HepG2 (cell line): ENCODE results near the gene ARHGEF40. TPM values are rescaled to one million over a fixed set of nuclear protein-coding genes. Genes with fewer than 3 reads are reported as not detected.

Source experiments
- GRHL1 ChIP-seq: sonication (generic); formaldehyde crosslinking; conservative IDR thresholded peaks from 2 replicates; pipeline ENCODE4 v1.8.0; 2022; ENCODE audit warnings: missing genetic modification reagents
- HNRNPK ChIP-seq: fragments of 200-400 bp; formaldehyde crosslinking; IDR thresholded peaks from 2 replicates; pipeline ENCODE4 v1.6.1; 2018; ENCODE audit warnings: low read length, low read depth, moderate library complexity, mild to moderate bottlenecking; ENCODE audit not compliant: poor library complexity, severe bottlenecking
- IRF9 ChIP-seq: sonication (generic); formaldehyde crosslinking; IDR thresholded peaks from 2 replicates; pipeline ENCODE4 v1.8.0; 2022; ENCODE audit warnings: missing genetic modification reagents, mild to moderate bottlenecking, borderline replicate concordance
- MYPOP ChIP-seq: sonication (generic); formaldehyde crosslinking; IDR thresholded peaks from 2 replicates; pipeline ENCODE4 v1.8.1; 2023; ENCODE audit warnings: mild to moderate bottlenecking, moderate library complexity, missing genetic modification reagents
- NR2F6 ChIP-seq, 2 experiments: IDR thresholded peaks; 2 replicates each; pipeline ENCODE4 v1.6.1; 2016; ENCODE audit warnings: antibody characterized with exemption in 1 of 2, mild to moderate bottlenecking in 1 of 2
- PCBP1 ChIP-seq: fragments of 200-400 bp; formaldehyde crosslinking; IDR thresholded peaks from 2 replicates; pipeline ENCODE4 v1.6.1; 2017; ENCODE audit warnings: mild to moderate bottlenecking, low read depth, low read length, borderline replicate concordance
- PCBP2 ChIP-seq: fragments of 200-400 bp; formaldehyde crosslinking; optimal IDR thresholded peaks from 2 replicates; pipeline ENCODE3; 2018; ENCODE audit warnings: low read length, low read depth; ENCODE audit not compliant: poor library complexity, severe bottlenecking
- RARG ChIP-seq: sonication (generic); formaldehyde crosslinking; IDR thresholded peaks from 2 replicates; pipeline ENCODE4 v1.4.0; 2020; ENCODE audit warnings: low read depth, mild to moderate bottlenecking, missing genetic modification reagents
- REL ChIP-seq: sonication (generic); formaldehyde crosslinking; conservative IDR thresholded peaks from 2 replicates; pipeline ENCODE4 v1.8.0; 2022; ENCODE audit warnings: mild to moderate bottlenecking, missing genetic modification reagents, moderate library complexity
- RORA ChIP-seq: sonication (generic); formaldehyde crosslinking; IDR thresholded peaks from 2 replicates; pipeline ENCODE4 v1.5.0; 2020; ENCODE audit warnings: mild to moderate bottlenecking, missing genetic modification reagents, moderate library complexity
- SP1 ChIP-seq, 2 experiments: fragments of 450-650 bp in 1 of 2; sonication (generic) in 1 of 2; formaldehyde crosslinking in 1 of 2; IDR thresholded peaks; 2 replicates each; pipeline versions ENCODE4 v1.4.0 to v1.6.1; 2016 to 2020; ENCODE audit warnings: missing genetic modification reagents in 1 of 2
- SP4 ChIP-seq: sonication (generic); formaldehyde crosslinking; IDR thresholded peaks from 2 replicates; pipeline ENCODE4 v1.8.1; 2023; ENCODE audit warnings: mild to moderate bottlenecking, missing genetic modification reagents
- SUZ12 ChIP-seq: fragments of 150-350 bp; IDR thresholded peaks from 2 replicates; pipeline ENCODE4 v1.6.1; 2014; ENCODE audit warnings: low read depth, low read length
- XRCC5 ChIP-seq: fragments of 200-400 bp; formaldehyde crosslinking; optimal IDR thresholded peaks from 2 replicates; pipeline ENCODE3; 2017; ENCODE audit warnings: mild to moderate bottlenecking, low read length
- ZBTB1 ChIP-seq: sonication (generic); formaldehyde crosslinking; IDR thresholded peaks from 2 replicates; pipeline ENCODE4 v1.4.0; 2020; ENCODE audit warnings: missing genetic modification reagents, borderline replicate concordance
- ZEB1 ChIP-seq: IDR thresholded peaks from 2 replicates; pipeline ENCODE4 v1.6.1; 2012; ENCODE audit warnings: mild to moderate bottlenecking, low read depth, inconsistent platforms; ENCODE audit not compliant: insufficient replicate concordance
- ZNF230 ChIP-seq: sonication (generic); formaldehyde crosslinking; IDR thresholded peaks from 2 replicates; pipeline ENCODE4 v1.4.0; 2020; ENCODE audit warnings: mild to moderate bottlenecking, missing genetic modification reagents
- ZNF510 ChIP-seq: sonication (generic); formaldehyde crosslinking; IDR thresholded peaks from 2 replicates; pipeline ENCODE4 v1.4.0; 2020; ENCODE audit warnings: low read depth, mild to moderate bottlenecking, missing genetic modification reagents
- ZNF546 ChIP-seq: sonication (generic); formaldehyde crosslinking; conservative IDR thresholded peaks from 2 replicates; pipeline ENCODE4 v1.8.1; 2023; ENCODE audit warnings: mild to moderate bottlenecking, missing genetic modification reagents
- ZNF652 ChIP-seq: IDR thresholded peaks from 2 replicates; pipeline ENCODE4 v1.6.1; 2016; ENCODE audit warnings: low read depth, borderline replicate concordance
- ZSCAN25 ChIP-seq: sonication (generic); formaldehyde crosslinking; IDR thresholded peaks from 2 replicates; pipeline ENCODE4 v1.8.0; 2022; ENCODE audit warnings: mild to moderate bottlenecking, missing genetic modification reagents
- polyA plus RNA-seq, 8 experiments: library from polyadenylated mRNA; depleted of rRNA in 3 of 8; stranded (reverse) in 7 of 8; unstranded in 1 of 8; fragments of >200 nt; fragmentation: Illumina TruSeq in 4 of 8; extraction: Trizol in 4 of 8; gene quantifications; 2 replicates each; pipeline versions ENCODE4 v1.2.1 to v1.2.3, GENCODE V29; 2011 to 2016; ENCODE audit warnings: low read depth in 4 of 8, missing spikeins in 1 of 8, mixed read lengths in 1 of 8; ENCODE audit not compliant: insufficient read depth in 1 of 8
- total RNA-seq, 5 experiments: library from RNA; depleted of rRNA; stranded (reverse); fragments of >200 nt; fragmentation: Illumina TruSeq; extraction: Trizol; gene quantifications; 2 replicates each; pipeline ENCODE4 v1.2.3, GENCODE V29; 2016; ENCODE audit warnings: low read depth in 1 of 5
- TF ChIP-seq, protein P1 (sequence below): sonication (generic); formaldehyde crosslinking; IDR thresholded peaks from 2 replicates; pipeline ENCODE4 v1.8.0; 2022; ENCODE audit warnings: low read depth, missing genetic modification reagents

ARHGEF40 gene
- total and polyA plus RNA-seq, 2 of the 13 experiments (the other 11 are each of a cell fraction or from before 2014, with no cell fraction given) = 28.1 to 78.1 TPM

GRCh38 chr14:21093769-21094681 lies 23.9 kb downstream of the ARHGEF40 start (continued):
- TF ChIP-seq ZNF230 (CRISPR knock-in tag) = no peak
- no peak for TF ChIP-seq GRHL1 (CRISPR knock-in tag)
- no peak for TF ChIP-seq ZEB1
- TF ChIP-seq ZNF652 = peak; percentile 91
- no peak for TF ChIP-seq ZBTB1 (CRISPR knock-in tag)
- TF ChIP-seq SUZ12 = no peak
- no peak for TF ChIP-seq RORA (CRISPR knock-in tag)
- peak; percentile 0 for TF ChIP-seq HNRNPK
- no peak for TF ChIP-seq SP1 (IDR thresholded peaks at IDR 0.05)
- no peak for TF ChIP-seq SP1 (CRISPR knock-in tag; IDR thresholded peaks at IDR 0.05)
- no peak for TF ChIP-seq ZNF546
- no peak for TF ChIP-seq REL
- TF ChIP-seq SP4 (CRISPR knock-in tag) = 0 out of 2 replicates have a peak, but pooled peaks have one; percentile 21
- TF ChIP-seq ZNF510 (CRISPR knock-in tag) = no peak
- TF ChIP-seq, protein P1, sequence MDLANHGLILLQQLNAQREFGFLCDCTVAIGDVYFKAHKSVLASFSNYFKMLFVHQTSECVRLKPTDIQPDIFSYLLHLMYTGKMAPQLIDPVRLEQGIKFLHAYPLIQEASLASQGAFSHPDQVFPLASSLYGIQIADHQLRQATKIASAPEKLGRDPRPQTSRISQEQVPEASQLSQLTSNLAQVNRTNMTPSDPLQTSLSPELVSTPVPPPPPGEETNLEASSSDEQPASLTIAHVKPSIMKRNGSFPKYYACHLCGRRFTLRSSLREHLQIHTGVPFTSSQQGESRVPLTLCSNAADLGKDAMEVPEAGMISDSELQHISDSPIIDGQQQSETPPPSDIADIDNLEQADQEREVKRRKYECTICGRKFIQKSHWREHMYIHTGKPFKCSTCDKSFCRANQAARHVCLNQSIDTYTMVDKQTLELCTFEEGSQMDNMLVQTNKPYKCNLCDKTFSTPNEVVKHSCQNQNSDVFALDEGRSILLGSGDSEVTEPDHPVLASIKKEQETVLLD (CRISPR knock-in tag) = no peak
- peak; percentile 36 for TF ChIP-seq XRCC5
- peak; percentile 45 for TF ChIP-seq PCBP2
- TF ChIP-seq PCBP1 = no peak
- no peak for TF ChIP-seq MYPOP (CRISPR knock-in tag)
- TF ChIP-seq ZSCAN25 (CRISPR knock-in tag) = peak; percentile 72
- TF ChIP-seq IRF9 (CRISPR knock-in tag) = peak; percentile 35; the same call in 1 of the 2 replicates
- TF ChIP-seq NR2F6 (IDR thresholded peaks at IDR 0.05) = no peak
- no peak for TF ChIP-seq NR2F6 (CRISPR knock-in tag; IDR thresholded peaks at IDR 0.05)
- TF ChIP-seq RARG = no peak
